Measurements from ENCODE around the gene GLRA1.

GLRA1 gene

GRCh38 chr5:151924564-151925301 lies at the start of gene GLRA1:
GLRA1 (minus strand) TSS chr5:151924851; CDS start chr5:151924549, 302 bp downstream.
- peak; percentile 5 to 24 (median 12) for DNase-seq (ENCODE audit: low read depth in 3 of 3)

- DNase-seq (ENCODE audit: low read depth in 3 of 3), result no peak
Measured at GRCh38 chr5:151970885-151971284, 46.2 kb upstream of the GLRA1 start.

- DNase-seq (ENCODE audit: low read depth in 3 of 3), result no peak
Measured at GRCh38 chr5:151967865-151968264, 43.2 kb upstream of the GLRA1 start.

GRCh38 chr5:151966046-151966445 lies 41.4 kb upstream of the GLRA1 start:
- no peak for DNase-seq (ENCODE audit: low read depth in 3 of 3)

- no peak for DNase-seq (ENCODE audit: low read depth in 3 of 3)
Measured at GRCh38 chr5:151964471-151964870, 39.8 kb upstream of the GLRA1 start.

GRCh38 chr5:151961557-151961956 lies 36.9 kb upstream of the GLRA1 start:
- no peak for DNase-seq (ENCODE audit: low read depth in 3 of 3)

- DNase-seq (ENCODE audit: low read depth in 3 of 3), result no peak
Measured at GRCh38 chr5:151958111-151958510, 33.5 kb upstream of the GLRA1 start.

GRCh38 chr5:151956725-151957124 lies 32.1 kb upstream of the GLRA1 start:
- no peak for DNase-seq (ENCODE audit: low read depth in 3 of 3)

- no peak for DNase-seq (ENCODE audit: low read depth in 3 of 3)
Measured at GRCh38 chr5:151954255-151954654, 29.6 kb upstream of the GLRA1 start.

GRCh38 chr5:151953833-151954232 lies 29.2 kb upstream of the GLRA1 start:
- no peak for DNase-seq (ENCODE audit: low read depth in 3 of 3)

- no peak for DNase-seq (ENCODE audit: low read depth in 3 of 3)
Measured at GRCh38 chr5:151952238-151952637, 27.6 kb upstream of the GLRA1 start.

- no peak for DNase-seq (ENCODE audit: low read depth in 3 of 3)
Measured at GRCh38 chr5:151950706-151951105, 26.1 kb upstream of the GLRA1 start.

GRCh38 chr5:151949701-151950308 lies 25.2 kb upstream of the GLRA1 start:
- no peak for DNase-seq (ENCODE audit: low read depth in 3 of 3)

- DNase-seq (ENCODE audit: low read depth in 3 of 3), result no peak
Measured at GRCh38 chr5:151949113-151949512, 24.5 kb upstream of the GLRA1 start.

- no peak for DNase-seq (ENCODE audit: low read depth in 3 of 3)
Measured at GRCh38 chr5:151947931-151948608, 23.4 kb upstream of the GLRA1 start.

GRCh38 chr5:151937851-151938250 lies 13.2 kb upstream of the GLRA1 start:
- no peak for DNase-seq (ENCODE audit: low read depth in 3 of 3)

GRCh38 chr5:151935135-151935695 lies 10.6 kb upstream of the GLRA1 start:
- DNase-seq (ENCODE audit: low read depth in 3 of 3), result no peak

GRCh38 chr5:151931260-151931659 lies 6.6 kb upstream of the GLRA1 start:
- no peak for DNase-seq (ENCODE audit: low read depth in 3 of 3)

- no peak for DNase-seq (ENCODE audit: low read depth in 3 of 3)
Measured at GRCh38 chr5:151926188-151926587, 1.5 kb upstream of the GLRA1 start.

GRCh38 chr5:151925340-151925739 lies 689 bp upstream of the GLRA1 start:
- DNase-seq (ENCODE audit: low read depth in 3 of 3), result no peak

- no peak for DNase-seq (ENCODE audit: low read depth in 3 of 3)
Measured at GRCh38 chr5:151923866-151924476, 680 bp downstream of the GLRA1 start.

- no peak for DNase-seq (ENCODE audit: low read depth in 3 of 3)
Measured at GRCh38 chr5:151921916-151922315, 2.7 kb downstream of the GLRA1 start.
